ENCODE measurements around the gene FBXL14. TPM values are rescaled to one million over a fixed set of nuclear protein-coding genes. Genes with fewer than 3 reads are reported as not detected.

FBXL14 gene
- total and polyA plus RNA-seq, 4 donors: 4.4 to 23.0 (median 13.1) TPM

- no peak overlapping the region for H3K9ac ChIP-seq (ENCODE audit: insufficient read depth in 1 of 2, low read length in 2 of 2)
- no peak overlapping the region for H3K4me3 ChIP-seq
- WGBS, 2 donors: 54 to 76% methylated on average over 16 of the region's 16 CpGs
- no peaks in the 10 kb centered on the region for H3K9me3 ChIP-seq (ENCODE audit: control insufficient read depth in 4 of 4, insufficient read depth in 3 of 4, low read length in 3 of 4)
- TF ChIP-seq CTCF (IDR thresholded peaks at IDR 0.05; ENCODE audit: control extremely low read depth, extremely low read depth): no peak
- DNase-seq (no peak), ATAC-seq (ENCODE audit: insufficient read depth, low FRiP score) (no peak)
- H3K4me1 ChIP-seq (ENCODE audit: control insufficient read depth in 5 of 5, insufficient read depth in 5 of 5, low read length in 5 of 5): peaks cover 0 to 13% (median 2%) of the 10 kb centered on the region in 5 donors
- no peak overlapping the region for H3K27ac ChIP-seq (ENCODE audit: low read depth in 1 of 2, low read length in 1 of 2)
- no peaks in the 10 kb centered on the region for H3K36me3 ChIP-seq (ENCODE audit: control insufficient read depth in 4 of 4, insufficient read depth in 4 of 4, low read length in 4 of 4)
- no peaks in the 10 kb centered on the region for H3K27me3 ChIP-seq (ENCODE audit: control insufficient read depth in 3 of 3, insufficient read depth in 3 of 3, low read length in 2 of 3)
Observed at GRCh38 chr12:1616233-1617066, 22.1 kb upstream of the FBXL14 start.

- 96 to 98% methylated on average over 6 of the region's 6 CpGs for WGBS, 2 donors
Observed at GRCh38 chr12:1614360-1614759, 20.0 kb upstream of the FBXL14 start.

GRCh38 chr12:1613860-1614259, 19.5 kb upstream of the FBXL14 start:
- TF ChIP-seq CTCF (IDR thresholded peaks at IDR 0.05; ENCODE audit: control extremely low read depth, extremely low read depth): no peak
- Histone ChIP-seq H3K4me1 (ENCODE audit: control insufficient read depth in 5 of 5, insufficient read depth in 5 of 5, low read length in 5 of 5) (peaks cover 0 to 14% (median 2%) of the 10 kb centered on the region in 5 donors), H3K27me3 (ENCODE audit: control insufficient read depth in 3 of 3, insufficient read depth in 3 of 3, low read length in 2 of 3) (no peaks in the 10 kb centered on the region), H3K4me3 (no peak overlapping the region), H3K36me3 (ENCODE audit: control insufficient read depth in 4 of 4, insufficient read depth in 4 of 4, low read length in 4 of 4) (no peaks in the 10 kb centered on the region), H3K9ac (ENCODE audit: insufficient read depth in 1 of 2, low read length in 2 of 2) (no peak overlapping the region), H3K9me3 (ENCODE audit: control insufficient read depth in 4 of 4, insufficient read depth in 3 of 4, low read length in 3 of 4) (no peaks in the 10 kb centered on the region), H3K27ac (ENCODE audit: low read depth in 1 of 2, low read length in 1 of 2) (no peak overlapping the region)
- DNase-seq (no peak), ATAC-seq (ENCODE audit: insufficient read depth, low FRiP score) (no peak)
- WGBS, 2 donors: 92 to 97% methylated on average over 4 of the region's 4 CpGs

More at GRCh38 chr12:1614360-1614759, 20.0 kb upstream of the FBXL14 start:
- no peak for ATAC-seq (ENCODE audit: insufficient read depth, low FRiP score)
- Histone ChIP-seq H3K9me3 (ENCODE audit: control insufficient read depth in 4 of 4, insufficient read depth in 3 of 4, low read length in 3 of 4) (no peaks in the 10 kb centered on the region), H3K4me3 (no peak overlapping the region), H3K27ac (ENCODE audit: low read depth in 1 of 2, low read length in 1 of 2) (no peak overlapping the region), H3K9ac (ENCODE audit: insufficient read depth in 1 of 2, low read length in 2 of 2) (no peak overlapping the region), H3K4me1 (ENCODE audit: control insufficient read depth in 5 of 5, insufficient read depth in 5 of 5, low read length in 5 of 5) (peaks cover 0 to 14% (median 2%) of the 10 kb centered on the region in 5 donors), H3K27me3 (ENCODE audit: control insufficient read depth in 3 of 3, insufficient read depth in 3 of 3, low read length in 2 of 3) (no peaks in the 10 kb centered on the region), H3K36me3 (ENCODE audit: control insufficient read depth in 4 of 4, insufficient read depth in 4 of 4, low read length in 4 of 4) (no peaks in the 10 kb centered on the region)
- no peak for DNase-seq
- TF ChIP-seq CTCF (IDR thresholded peaks at IDR 0.05; ENCODE audit: control extremely low read depth, extremely low read depth): no peak
